SU-DHL-6 (cell line): ENCODE results near the gene MDK.

Experiments
- H2AFZ ChIP-seq: fragments of 200-600 bp; sonication (generic); 2 replicates; pipeline ENCODE4 v1.6.1; 2014; ENCODE audit warnings: low read depth, mild to moderate bottlenecking, moderate library complexity, mixed read lengths, antibody characterized with exemption, low read length; ENCODE audit not compliant: severe bottlenecking
- H3F3A ChIP-seq: fragments of 200-600 bp; shearing (Covaris generic); 2 replicates; pipeline ENCODE4 v1.6.0; 2016; ENCODE audit warnings: antibody characterized with exemption, mild to moderate bottlenecking; ENCODE audit not compliant: insufficient read depth
- H3K27ac ChIP-seq: fragments of 200-600 bp; sonication (generic); 2 replicates; pipeline ENCODE4 v1.5.1; 2016; ENCODE audit warnings: low read depth, mild to moderate bottlenecking, low read length, moderate library complexity, mixed read lengths
- H3K27me3 ChIP-seq: fragments of 200-600 bp; sonication (generic), shearing (Covaris generic); 2 replicates; pipeline ENCODE4 v1.6.0; 2014; ENCODE audit warnings: mild to moderate bottlenecking, low read length
- H3K36me3 ChIP-seq: fragments of 200-600 bp; sonication (generic); 2 replicates; pipeline ENCODE4 v1.6.1; 2014; ENCODE audit warnings: mild to moderate bottlenecking, low read length, mixed read lengths
- H3K4me2 ChIP-seq: fragments of 300-600, 200-600 bp; shearing (Covaris generic), sonication (generic); 2 replicates; pipeline ENCODE4 v1.6.0; 2014; ENCODE audit warnings: low read length, low read depth, mild to moderate bottlenecking; ENCODE audit not compliant: poor library complexity, severe bottlenecking
- H3K4me3 ChIP-seq: fragments of 200-600 bp; sonication (generic); 2 replicates; pipeline ENCODE4 v1.5.1; 2014; ENCODE audit warnings: antibody characterized with exemption, low read length, mild to moderate bottlenecking, mixed read lengths; ENCODE audit not compliant: insufficient read depth, poor library complexity, severe bottlenecking
- H3K79me2 ChIP-seq: fragments of 200-600 bp; sonication (generic); 2 replicates; pipeline ENCODE4 v1.6.1; 2014; ENCODE audit warnings: mild to moderate bottlenecking, low read length, moderate library complexity; ENCODE audit not compliant: insufficient read depth
- H3K9ac ChIP-seq: fragments of 200-600 bp; sonication (generic); 2 replicates; pipeline ENCODE4 v1.7.0; 2014; ENCODE audit warnings: mild to moderate bottlenecking, low read length
- H3K9me2 ChIP-seq: fragments of 200-600 bp; sonication (generic); replicated peaks from 2 replicates; pipeline ENCODE4 v1.6.1; 2014; ENCODE audit warnings: low read length; ENCODE audit not compliant: insufficient read depth
- H3K9me3 ChIP-seq: fragments of 200-600 bp; sonication (generic); 2 replicates; pipeline ENCODE4 v1.6.1; 2014; ENCODE audit warnings: low read length, mixed read lengths; ENCODE audit not compliant: insufficient read depth
- H4K20me1 ChIP-seq: fragments of 200-600 bp; sonication (generic); 2 replicates; pipeline ENCODE4 v1.6.1; 2014; ENCODE audit warnings: low read depth, mild to moderate bottlenecking, antibody characterized with exemption, low read length, moderate library complexity, mixed read lengths
- EZH2phosphoT487 ChIP-seq: fragments of 200-600 bp; sonication (generic), shearing (Covaris generic); conservative IDR thresholded peaks from 2 replicates; pipeline ENCODE4 v1.6.1; 2018; ENCODE audit warnings: mild to moderate bottlenecking, antibody characterized with exemption, low read length, moderate library complexity, mixed read lengths
- TF ChIP-seq, protein P1 (sequence below): fragments of 200-600 bp; sonication (generic); IDR thresholded peaks from one replicate; pipeline ENCODE4 v1.5.1; 2017; ENCODE audit warnings: antibody characterized with exemption, mild to moderate bottlenecking, low read length, moderate library complexity; ENCODE audit not compliant: insufficient read depth, poor library complexity, severe bottlenecking

Gene MDK

DNA sequence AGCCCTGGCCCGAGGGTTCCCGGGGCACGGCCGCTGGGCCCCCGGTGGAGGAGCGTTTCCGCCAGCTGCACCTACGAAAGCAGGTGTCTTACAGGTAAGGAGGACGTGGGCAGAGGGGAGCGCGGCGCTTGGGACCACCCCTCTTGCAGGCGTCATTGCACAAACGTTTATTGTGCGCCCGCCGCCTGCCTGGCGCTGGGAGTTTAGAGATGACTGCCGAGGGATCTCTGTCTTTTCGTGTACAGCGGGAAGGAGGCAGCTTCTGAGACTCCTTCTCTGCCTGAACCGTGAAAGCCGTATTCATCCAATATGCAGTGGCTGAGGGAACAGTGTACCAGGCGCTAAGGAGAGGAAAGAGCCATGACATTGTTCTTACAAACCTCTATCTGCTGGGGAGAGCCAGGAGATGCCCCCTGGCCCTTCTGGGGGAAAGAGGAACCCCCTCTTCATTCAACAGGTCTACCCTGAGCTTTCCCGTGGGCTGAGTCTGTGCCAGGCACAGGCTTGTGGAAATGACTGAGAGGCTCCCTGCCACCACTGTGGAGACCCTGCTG is 48.0 kb upstream of the MDK start:
- Histone ChIP-seq H3K27me3 (no peaks in the 10 kb centered on the region), H3F3A (no peaks in the 10 kb centered on the region), H3K4me2 (peak overlapping the region; percentile 1), H4K20me1 (no peaks in the 10 kb centered on the region), H3K9ac (no peak overlapping the region), H3K36me3 (no peaks in the 10 kb centered on the region), H3K9me2 (no peaks in the 10 kb centered on the region), H3K79me2 (no peaks in the 10 kb centered on the region), H2AFZ (no peak overlapping the region), H3K9me3 (no peaks in the 10 kb centered on the region), H3K4me3 (no peak overlapping the region), H3K27ac (no peak overlapping the region)
- TF ChIP-seq EZH2phosphoT487, result no peak
- TF ChIP-seq, protein P1, sequence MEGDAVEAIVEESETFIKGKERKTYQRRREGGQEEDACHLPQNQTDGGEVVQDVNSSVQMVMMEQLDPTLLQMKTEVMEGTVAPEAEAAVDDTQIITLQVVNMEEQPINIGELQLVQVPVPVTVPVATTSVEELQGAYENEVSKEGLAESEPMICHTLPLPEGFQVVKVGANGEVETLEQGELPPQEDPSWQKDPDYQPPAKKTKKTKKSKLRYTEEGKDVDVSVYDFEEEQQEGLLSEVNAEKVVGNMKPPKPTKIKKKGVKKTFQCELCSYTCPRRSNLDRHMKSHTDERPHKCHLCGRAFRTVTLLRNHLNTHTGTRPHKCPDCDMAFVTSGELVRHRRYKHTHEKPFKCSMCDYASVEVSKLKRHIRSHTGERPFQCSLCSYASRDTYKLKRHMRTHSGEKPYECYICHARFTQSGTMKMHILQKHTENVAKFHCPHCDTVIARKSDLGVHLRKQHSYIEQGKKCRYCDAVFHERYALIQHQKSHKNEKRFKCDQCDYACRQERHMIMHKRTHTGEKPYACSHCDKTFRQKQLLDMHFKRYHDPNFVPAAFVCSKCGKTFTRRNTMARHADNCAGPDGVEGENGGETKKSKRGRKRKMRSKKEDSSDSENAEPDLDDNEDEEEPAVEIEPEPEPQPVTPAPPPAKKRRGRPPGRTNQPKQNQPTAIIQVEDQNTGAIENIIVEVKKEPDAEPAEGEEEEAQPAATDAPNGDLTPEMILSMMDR, result no peak

DNA sequence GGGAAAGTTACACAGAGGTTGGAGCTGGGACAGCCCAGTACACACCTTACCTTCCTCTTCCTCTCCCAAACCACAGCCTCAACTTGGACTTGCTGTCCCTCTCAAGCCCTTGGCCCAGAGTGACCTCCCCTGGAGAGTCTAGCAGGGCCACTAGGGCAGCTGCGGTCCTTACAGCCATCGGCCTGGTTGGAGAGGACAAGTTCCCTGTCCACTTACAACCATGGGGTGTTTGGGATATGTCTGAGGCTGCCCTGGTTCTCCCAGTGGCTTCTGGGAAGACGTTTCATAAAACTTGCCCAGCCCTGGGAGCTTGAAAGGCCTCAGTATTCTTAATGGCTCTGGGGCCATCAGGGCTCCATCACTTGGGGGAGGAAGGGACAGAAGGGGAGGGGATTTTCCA is 47.3 kb upstream of the MDK start:
- Histone ChIP-seq H3K79me2 (no peaks in the 10 kb centered on the region), H3K4me2 (no peak overlapping the region), H3K27ac (no peak overlapping the region), H3K9me2 (no peaks in the 10 kb centered on the region), H3K4me3 (no peak overlapping the region), H3K36me3 (no peaks in the 10 kb centered on the region), H3K27me3 (no peaks in the 10 kb centered on the region), H2AFZ (no peak overlapping the region), H3F3A (no peaks in the 10 kb centered on the region), H3K9me3 (no peaks in the 10 kb centered on the region), H3K9ac (no peak overlapping the region), H4K20me1 (no peaks in the 10 kb centered on the region)
- no peak for TF ChIP-seq EZH2phosphoT487
- TF ChIP-seq, protein P1, result no peak

DNA sequence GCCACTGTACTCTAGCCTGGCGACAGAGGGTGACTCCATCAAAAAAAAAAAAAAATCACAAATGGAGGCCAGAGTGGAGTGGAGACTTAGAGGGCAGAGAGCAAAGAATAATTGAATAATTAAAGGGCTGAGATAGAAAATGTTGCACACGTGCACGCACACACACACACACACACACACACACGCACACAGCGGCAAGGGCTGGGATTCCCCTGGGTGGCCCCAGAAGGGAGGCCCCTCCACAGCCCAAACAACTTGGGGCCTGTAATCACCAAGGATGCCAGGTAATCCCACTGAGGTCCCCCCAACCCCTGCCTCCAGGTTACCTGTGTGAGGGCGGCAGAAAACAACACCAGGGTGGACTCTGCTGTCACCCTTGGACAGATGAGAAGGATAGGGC is 46.2 kb upstream of the MDK start:
- no peak for TF ChIP-seq EZH2phosphoT487
- TF ChIP-seq, protein P1, result no peak
- Histone ChIP-seq H3K9me2 (no peaks in the 10 kb centered on the region), H3K27me3 (no peaks in the 10 kb centered on the region), H3K4me2 (no peak overlapping the region), H3F3A (no peaks in the 10 kb centered on the region), H3K27ac (no peak overlapping the region), H3K9me3 (no peaks in the 10 kb centered on the region), H2AFZ (no peak overlapping the region), H3K79me2 (no peaks in the 10 kb centered on the region), H3K4me3 (no peak overlapping the region), H3K9ac (no peak overlapping the region), H4K20me1 (no peaks in the 10 kb centered on the region), H3K36me3 (no peaks in the 10 kb centered on the region)
